HG03025 (cell line): ENCODE data around the gene CHPF.

Source experiments
- ATAC-seq: cut with Tn5 transposase; IDR thresholded peaks from one replicate; pipeline ENCODE4 v1.9.1; 2021; ENCODE audit warnings: mild to moderate bottlenecking, moderate library complexity; ENCODE audit not compliant: unreplicated experiment, low FRiP score

Gene CHPF

DNA sequence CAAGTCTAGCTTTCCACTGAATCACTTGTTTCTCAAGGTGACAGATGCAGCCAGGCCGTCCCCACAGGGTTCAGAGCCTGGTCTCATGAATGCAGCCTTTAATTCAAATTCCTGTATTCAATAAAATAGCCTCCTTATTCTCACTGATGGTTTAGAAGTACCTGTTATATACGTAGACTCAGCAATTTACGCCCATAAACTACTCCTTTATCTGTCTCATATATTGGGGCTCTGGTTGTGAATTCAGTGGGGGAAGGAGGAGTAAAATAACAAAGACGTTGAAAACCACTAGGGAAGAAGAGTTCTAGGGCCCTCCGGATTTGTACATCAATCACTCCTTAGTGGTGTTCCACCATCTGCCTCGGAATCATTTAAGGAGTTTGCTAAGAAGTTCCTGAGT lies 26.0 kb upstream of the CHPF start:
- ATAC-seq: no peak

DNA sequence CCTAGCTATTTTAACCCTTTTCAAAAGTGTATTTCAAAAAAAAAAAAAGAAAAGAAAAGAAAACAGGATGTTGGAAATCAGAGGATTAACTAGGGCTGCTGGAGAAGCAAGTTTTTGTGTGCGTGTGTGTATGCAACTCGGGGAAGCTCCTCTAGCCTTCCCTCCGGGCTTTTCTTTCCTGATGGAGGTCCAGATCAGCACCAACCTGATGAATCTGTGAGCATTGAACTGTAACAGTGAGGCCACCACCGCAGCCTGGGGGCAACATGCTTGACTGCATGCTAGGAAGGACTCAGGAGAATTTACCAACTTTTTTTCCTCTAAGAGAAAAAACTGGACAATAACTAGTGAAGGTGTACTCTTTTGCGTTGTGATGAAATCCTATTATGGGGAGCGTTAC lies 25.4 kb upstream of the CHPF start:
- ATAC-seq: no peak

DNA sequence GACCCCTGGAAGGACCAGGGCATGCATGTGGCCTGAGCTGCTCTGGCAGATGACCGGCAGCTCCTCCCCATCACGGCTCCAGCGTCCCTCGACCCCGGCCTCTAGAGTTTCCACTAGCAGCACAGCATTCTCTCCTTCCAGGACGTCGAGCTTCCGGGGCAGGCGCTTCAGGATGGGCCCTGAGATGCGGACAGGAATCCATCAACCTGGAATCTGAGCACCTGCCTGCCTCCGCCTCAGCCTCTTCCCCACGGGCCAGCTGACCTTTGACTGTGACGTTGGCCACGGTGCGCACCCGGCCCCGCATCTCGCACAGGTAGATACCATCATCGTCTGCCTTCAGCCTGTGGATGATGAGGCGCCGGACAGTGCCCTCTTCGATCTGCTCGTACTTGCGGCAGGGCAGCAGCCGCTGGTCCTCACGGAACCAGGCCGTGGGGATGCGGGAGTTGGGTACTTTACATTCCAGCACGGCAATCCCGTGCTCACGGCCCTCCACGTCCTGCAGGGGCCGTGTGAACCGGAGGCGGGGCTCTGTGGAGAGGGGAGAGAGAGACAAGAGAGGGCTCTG lies 24.3 kb upstream of the CHPF start:
- ATAC-seq: no peak

DNA sequence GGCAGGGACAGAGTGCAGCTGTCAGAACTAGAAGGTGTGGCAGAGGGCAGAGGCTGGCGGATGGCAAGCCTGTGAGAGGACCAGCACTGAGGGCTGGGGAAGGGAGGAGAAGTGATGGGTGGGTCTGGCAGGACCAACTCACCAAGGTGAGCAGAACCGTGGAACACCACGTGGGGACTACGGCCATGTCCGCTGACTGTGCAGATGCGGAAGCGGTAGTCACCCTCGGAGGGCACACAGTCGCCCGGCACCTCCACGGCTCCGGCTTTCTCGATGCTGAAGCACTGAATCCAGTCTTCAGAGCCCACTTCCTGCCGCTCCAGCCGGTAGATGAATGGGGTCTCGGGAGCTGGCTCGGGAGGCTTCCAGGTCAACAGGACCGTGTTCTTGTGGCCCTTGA lies 23.5 kb upstream of the CHPF start:
- no peak for ATAC-seq

DNA sequence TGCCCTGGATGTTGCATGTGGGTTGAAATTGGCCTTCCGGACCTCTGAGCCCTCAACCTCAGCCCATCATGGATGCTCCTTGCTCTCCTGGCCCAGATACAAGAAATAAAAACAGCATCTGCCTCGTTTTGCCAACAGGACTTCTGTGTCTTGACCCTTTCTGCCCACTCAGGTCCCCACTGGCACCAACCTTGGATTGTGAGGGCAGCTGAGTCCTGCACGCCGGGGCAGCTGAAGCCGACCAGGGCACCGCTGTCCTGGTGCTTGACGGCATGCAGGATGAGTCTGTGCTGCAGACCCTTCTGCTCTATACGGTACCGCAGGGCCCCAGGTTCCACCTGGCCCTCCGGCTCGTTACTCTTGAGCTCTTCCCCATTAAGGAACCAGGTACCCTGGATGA lies 23.0 kb upstream of the CHPF start:
- ATAC-seq: no peak

DNA sequence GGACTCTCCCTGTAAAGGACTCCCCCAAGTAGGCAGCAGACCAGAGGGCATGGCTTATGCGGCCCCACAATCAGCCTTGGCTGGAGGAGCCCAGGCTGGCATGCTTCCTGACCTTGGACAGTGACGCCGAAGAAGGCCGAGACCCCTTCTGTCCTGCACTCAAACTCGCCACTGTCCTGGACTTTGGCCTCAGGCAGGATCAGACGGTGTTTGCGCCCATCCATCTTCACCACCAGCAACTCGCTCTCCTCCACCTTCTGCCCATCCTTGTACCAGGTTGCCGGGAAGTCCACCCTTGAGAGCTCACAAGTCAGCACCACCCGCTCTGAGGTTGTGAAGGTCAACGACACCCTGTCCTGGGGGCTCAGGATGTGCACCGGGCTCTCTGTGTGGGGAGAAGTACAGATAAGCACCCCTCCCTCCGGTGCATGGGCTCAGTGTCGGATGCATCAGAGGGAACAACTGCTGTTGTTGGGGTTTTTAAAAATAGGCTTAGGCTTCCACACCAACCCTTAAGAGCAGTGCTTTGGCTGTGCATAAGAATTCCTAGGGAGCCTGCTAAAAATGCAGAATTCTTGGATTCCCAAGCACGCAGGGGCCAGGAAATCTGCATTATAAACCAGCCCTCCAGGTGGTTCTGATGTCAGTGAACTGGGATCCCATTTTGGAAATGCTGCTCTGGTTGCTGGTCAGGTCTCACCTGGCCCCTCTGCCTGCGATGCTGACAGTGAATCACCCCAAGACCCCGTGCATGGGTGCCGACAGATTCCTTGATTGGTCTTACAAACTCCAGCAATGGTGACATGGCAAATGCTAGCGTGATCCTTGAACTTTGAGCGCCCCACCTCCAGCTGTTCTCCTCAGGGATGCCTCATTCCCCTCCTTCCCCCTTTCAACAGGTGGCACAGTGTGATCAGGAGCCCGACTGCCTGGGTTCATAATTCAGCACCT lies 21.8 kb upstream of the CHPF start:
- no peak for ATAC-seq

DNA sequence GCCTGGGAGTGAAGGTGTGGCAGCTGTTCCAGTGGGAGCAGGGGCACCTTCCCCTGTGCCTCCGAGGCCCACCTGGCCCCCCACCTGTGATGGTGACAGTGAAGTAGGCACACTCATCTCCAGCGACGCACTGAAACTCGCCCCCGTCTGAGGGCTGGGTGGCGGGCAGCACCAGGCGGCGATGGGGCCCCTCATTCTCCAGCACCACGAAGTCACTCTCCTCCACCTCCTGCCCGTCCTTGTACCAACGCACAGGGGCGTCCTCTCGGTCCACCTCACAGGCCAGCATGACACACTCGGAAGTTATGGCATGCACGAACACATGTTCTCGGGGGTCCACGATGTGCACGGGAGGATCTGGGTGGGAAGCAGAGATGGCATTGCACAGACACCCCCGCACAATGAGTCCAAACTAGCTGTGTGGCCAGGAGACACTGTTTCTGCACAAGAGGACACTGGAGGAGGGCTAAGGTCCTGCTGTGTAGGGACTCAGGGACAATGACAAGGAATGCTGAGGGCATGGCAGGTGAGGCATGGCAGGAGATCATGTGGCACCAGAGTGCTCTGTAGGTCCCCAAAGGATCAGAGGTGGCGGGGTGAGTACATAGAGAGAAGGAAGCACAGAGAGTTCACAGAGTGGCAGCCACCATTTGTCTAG lies 19.8 kb upstream of the CHPF start:
- ATAC-seq: no peak

DNA sequence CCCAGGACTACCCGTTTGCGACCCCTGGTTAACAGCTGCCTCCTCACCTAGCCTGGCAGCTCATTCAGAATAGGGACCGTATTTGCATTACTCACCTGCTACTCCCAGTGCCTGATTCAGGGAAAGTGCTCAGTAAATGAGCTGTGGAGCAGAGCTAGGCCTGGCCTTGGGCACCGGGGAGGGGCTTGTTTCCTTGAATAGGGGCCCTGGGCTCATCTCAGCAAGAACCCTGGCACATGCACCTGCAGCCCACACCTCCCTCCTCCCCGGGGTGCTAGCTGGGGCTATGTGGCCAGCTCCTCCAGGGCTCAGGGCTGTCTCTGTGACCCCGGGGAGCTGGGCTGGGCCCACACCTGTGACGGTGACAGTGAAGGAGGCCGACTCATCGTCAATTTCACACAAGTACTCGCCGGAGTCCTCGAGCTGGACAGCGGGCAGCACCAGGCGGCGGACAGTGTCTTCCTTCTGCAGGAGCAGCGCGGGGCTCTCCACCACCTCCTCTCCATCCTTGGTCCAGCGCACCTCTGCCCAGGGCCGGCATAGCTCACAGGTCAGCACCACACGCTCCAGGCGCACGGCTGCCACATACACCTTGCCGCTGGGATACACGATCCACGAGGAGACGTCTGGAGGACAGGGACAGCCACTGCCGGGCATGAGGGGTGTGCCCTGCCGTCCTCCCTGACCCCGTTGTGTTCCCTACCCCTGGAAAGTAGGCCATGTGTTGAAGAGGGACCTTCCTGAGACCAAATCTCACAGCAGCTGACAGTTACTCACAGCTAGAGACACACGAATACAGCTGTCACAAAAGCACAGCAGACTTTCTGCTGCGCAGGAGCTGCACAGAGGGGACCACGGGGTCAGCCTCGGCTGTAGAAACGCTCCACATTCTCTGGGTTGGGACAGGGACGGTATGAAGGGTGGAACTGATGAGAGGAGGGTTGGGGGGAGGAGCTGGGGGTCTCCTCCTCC lies 18.7 kb upstream of the CHPF start:
- ATAC-seq: no peak

DNA sequence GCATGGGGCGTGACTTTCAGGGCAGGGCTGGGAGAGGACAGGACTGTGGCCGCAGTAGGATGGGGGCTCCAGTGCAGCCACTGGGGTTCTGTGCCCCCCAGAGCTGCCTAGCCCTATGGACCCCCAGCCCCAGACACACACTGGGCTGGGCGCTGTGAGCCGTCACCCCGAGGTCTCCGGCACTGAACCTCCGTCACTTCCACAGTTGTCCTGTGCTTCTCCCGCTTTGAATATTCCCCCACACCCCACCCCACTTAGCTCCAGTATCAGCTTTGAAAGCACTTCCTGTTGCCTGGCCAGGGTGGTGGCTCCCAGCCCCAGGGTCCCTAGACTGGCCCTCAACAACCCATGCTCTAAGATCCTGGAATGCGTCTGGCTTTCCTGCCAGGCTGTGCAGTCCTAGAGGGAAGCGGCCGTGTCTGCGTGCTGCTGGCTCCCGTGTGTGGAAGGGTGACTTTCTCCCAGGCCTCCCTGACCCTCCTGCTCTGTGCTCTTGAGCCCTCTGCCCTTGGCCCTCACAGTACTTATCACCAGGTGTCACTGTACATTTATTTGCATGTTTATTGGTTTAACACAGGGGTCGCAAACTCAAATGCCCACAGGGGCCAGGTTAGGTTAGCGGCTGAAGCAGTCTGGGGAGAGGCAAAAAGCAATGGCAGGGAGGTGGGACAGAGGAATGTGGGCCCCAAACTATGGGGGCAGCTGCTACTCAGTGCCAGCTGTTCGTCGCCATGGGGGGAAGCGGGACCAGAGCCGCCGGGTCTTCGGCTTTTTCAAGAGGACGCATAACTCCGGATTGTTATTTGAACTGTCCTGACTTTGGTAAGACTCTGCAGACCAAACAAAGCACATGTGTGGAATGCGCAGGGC lies 17.8 kb upstream of the CHPF start:
- no peak for ATAC-seq

DNA sequence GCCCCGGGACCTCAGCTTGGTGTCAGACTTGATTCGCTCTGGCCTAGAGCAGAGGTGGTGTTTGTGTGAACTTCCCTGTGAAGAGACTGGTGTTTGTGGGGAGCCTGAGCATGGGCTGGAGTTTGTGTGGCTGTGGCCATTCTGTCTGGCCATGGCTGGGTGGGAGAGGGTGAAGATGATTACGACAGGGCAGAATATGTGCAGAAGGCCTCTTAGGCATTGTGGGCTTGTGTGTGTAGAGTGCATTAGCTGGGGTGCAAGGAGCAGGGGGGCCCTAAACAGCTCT lies 17.2 kb upstream of the CHPF start:
- ATAC-seq: no peak

DNA sequence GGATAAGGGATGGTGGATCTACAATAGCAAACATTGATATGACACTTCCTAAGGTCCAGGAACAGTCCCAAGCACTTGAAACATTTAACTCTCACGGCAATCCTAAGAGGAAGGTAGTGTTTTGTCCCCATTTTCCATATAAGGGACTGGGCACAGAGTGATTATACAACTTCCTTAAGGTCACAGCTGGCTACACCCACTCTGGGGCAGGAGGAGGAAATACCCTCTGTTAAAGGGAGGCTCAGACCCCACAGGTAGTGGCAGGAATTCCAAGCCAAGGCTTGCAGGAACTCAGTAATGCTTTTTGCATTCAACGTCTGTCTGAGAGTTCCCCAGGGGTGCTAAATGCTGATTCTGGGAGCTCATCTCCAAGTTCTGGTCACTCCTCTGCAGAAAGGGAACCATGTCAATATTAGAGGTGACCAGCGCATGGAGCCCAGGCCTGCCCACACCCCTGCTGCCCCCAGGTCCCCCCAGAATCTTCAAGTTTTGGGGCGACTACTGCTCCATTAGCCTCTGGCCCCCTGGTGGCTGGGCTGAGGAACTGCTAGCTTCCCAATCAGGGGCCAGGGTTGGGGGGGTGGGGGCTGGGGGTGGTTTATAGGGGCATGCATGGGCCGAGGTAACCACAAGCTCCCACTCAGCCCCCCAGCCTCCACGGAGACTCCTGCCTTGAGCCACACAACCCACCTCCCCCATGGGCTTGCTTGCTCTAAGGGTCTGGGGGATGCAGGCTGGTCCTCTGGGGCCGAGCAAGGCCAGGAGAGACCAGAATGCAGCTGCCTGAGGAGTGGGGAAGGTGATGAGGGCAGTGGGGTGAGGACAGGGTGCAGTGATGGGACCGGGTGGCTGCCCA lies 16.7 kb upstream of the CHPF start:
- ATAC-seq: no peak

DNA sequence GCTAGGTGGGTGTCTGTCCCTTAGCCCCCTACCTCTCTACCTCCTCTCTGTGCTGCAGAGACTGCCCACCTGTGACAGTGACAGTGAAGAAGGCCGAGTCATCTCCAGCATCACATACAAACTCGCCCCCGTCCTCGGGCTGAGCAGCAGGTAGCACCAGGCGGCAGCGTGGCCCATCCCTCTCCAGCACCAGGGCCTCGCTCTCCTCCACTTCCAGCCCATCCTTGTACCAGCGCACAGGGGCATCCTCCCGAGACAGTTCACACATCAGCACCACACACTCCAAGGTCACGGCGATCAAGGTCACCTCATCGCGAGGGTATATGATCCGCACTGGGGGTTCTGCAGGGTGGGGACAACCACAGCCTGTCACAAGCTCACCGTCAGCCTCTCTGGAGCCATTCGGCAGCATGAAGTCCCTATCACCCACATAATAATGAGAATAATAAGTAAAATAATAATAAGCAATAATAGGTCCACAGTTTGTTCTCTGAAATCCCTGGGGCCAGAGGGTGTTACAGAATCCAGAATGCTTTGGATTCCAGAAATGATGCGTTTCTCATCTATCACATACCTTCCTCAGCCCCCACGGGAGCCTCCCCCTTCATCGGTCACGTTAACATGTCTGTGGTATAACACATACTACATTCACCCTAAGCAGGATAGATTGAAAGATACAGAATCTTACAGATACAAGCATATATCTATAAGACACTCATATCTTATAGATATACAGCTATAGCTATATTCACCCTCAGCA lies 15.7 kb upstream of the CHPF start:
- no peak for ATAC-seq

DNA sequence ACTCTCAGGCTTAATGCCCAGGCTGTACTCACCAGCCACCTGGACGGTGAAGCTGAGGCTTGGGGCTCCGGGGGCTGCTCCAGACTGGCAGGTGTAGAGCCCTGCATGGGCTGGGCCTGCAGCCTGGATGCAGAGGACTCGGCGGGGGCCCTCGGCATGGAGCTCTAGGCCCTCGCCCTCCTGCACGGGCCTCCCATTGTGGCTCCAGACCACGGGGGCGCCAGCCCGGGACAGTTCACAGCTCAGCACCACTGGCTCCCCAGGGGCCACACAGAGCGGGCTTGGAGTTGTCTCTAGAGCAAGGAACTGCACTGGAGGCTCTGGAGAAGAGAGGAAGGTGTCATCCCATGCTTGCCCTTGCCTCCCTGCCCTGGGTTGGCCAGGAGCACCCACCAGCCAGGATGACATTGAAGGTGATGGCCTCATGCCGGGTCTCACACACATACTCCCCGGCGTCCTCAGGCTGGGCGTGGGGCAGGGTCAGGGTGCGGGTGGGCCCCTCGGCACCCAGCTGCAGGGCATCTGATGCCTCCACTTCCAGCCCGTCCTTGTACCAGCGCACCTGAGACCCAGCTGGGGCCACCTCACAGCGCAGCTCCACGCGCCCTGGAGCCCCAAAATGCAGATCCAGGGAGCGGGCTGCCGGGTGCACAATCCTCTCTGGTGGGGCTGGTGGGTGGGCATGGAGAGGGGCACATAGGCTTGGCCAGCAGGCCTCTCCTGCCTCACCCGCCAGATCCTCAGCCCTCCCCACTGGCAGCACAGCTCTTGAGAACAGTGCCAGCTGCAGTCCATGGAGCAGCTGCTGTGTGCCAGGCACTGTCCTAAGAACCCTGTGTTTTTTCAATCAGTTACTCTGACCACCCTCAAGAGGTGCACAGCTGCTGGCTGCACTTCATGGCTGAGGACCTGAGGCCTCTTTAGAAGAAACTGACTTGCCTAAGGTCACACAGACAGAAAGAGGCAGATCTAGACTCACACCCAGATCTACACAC lies 14.5 kb upstream of the CHPF start:
- no peak for ATAC-seq

DNA sequence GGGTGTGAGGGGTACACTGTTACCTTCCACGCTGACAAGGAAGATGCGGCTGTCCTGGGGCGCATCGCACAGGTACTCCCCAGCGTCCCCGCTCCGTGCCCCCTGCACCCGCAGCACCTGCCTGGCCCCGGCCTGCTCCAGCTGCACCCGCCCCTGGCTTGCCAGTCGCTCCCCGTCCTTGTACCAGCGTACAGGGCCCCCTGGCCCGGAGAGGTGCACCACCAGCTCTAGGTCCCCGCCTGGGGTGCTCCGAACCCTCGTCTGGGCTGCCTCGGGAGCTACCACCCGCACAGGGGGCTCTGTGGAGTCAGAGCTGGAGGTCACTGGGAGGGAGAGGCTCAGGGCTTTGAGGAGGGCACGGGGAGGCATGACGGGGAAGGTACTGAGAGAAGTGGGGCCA lies 13.7 kb upstream of the CHPF start:
- no peak for ATAC-seq

DNA sequence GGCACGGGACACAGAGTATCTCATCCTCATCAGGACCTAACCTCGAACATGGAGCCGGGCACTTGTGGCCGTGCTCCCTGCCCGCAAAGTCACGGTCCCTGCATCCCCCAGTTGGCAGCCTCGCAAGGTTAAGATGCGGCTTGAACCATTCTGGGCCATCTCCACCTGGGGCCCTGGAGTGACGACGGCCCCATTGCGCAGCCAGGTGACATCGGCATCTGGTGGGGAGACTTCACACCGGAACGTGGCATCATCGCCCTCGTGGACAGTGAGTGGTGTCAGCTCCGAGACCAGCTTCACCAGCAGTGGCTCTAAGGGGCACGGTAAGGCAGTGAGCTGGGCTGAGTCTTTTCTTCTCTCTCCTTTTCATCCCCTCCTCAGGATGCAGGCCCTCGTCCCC lies 12.8 kb upstream of the CHPF start:
- no peak for ATAC-seq

DNA sequence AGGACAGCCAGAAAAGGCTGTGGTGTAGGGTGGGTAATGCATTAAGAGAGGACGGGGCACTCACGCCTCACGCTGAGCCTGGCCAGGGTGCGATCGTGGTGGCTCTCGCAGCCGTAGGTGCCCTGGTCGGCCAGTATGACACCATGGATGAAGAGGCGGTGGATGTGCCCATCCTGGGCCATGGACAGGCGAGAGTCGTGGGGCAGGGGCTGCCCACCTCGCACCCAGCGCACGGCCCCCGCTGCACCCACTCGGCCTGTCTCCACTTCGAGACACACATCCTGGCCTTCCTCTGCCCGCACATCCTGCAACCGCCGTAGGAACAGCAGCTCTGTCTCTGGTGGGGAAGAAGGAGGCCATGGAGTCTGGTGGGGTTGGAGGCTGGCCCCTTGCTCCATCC lies 12.3 kb upstream of the CHPF start:
- no peak for ATAC-seq

DNA sequence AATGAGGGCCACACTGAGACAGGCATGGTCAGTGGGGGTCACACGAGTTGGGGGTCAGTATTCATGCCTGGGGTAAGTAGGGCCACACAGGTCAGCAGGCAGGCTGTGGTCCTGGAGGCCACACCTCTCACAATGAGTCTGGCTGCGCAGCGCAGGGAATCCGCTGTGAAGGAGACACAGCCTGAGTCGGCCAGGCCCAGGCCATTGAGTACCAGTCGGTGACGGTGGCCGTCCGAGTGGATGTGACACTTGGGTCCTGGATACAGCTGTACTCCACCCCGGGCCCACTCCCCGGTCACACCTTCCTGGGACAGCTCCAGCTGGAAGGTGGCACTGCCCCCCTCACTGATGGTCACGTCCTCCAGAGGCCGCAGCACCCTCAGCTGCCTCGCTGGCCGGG lies 10.7 kb upstream of the CHPF start:
- no peak for ATAC-seq
